Stimulated activated CD8-positive, alpha-beta memory T cell treated with anti-CD3 and anti-CD28 coated beads, Interleukin-2, amount 100 ng/mL, for 48 hours (primary cell): ENCODE data around the gene BST1.
"Not testable (repeated sequence)": the region's sequence is repeated elsewhere in the genome, so short reads cannot be mapped to it uniquely, and the experiment has no call there.

Source experiments
- DNase-seq, 2 donors: peaks; one replicate each; pipeline ENCODE4 v3.0.0-alpha.2; 2020; ENCODE audit warnings: low read depth in 2 of 2

BST1 gene

DNA sequence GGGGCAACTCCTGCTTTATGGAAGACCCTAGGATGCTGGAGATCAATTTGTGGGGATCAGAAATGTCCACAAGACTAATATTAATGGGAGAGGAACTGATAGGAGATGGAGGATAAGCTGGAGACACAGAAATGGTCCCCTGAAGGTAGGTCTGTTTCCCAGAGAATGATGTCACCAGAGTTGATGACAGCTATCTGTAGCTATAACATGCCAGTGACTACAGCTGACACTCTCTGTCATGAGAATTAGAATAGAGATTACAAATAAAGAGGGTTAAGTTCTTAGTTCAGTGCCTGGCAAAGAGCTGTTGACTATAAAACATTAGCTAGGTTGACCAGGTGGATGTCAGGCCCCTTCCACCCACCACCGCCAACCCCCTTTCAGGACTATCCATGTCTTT lies 9.3 kb downstream of the BST1 start:
- DNase-seq = no peak

DNA sequence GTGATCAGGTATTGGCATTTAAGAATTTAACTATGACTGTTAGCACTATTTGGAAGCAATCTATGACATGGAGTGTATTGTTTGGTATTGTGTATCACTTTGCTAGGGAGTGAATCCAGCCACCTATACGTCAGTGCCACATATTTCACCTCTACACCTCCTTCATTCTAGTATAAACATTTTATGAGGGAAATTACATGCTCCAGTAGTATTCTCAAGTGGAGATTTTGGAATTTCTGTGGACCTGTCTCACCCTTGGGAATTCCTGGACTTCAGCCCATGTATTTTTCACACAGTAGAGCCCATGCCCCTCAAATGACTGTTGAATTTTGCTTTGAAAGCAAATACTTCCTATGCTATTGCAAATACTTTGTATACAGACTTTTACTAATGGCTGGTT lies 11.3 kb downstream of the BST1 start:
- DNase-seq = no peak

DNA sequence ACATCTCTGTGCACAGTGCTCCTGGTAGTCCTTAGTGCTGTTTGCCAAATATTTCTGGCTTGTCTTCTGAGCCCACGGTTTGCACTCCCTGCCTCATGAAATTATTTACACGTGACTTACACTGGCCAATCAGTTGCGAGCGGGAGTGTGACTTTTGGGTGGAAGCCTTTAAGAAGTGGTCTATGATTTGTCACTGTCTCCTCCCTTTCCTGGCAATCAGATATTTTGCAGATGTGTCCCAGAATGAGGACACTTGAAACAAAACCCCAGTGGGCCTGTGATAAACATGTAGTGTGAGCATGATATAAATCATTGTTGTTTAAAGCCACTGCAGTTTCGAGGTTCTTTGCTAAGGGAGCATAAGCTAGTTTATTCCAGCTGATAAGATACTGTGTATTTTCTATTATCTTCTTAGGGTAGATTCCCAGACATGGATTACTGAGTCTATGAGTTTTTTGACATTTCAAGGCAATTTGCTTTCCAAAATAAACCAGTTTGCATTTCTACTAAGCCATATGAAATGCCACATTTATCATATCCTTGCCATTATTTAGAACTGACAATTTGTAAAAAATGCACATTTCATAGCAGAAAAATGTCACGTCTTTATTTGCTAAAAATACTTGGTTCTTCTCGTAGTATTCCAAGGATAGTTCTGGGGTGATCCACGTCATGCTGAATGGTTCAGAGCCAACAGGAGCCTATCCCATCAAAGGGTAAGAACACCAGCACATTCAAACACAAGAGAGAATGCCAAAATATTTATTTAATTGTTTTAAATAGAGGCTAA lies 12.0 kb downstream of the BST1 start:
- DNase-seq = no peak

DNA sequence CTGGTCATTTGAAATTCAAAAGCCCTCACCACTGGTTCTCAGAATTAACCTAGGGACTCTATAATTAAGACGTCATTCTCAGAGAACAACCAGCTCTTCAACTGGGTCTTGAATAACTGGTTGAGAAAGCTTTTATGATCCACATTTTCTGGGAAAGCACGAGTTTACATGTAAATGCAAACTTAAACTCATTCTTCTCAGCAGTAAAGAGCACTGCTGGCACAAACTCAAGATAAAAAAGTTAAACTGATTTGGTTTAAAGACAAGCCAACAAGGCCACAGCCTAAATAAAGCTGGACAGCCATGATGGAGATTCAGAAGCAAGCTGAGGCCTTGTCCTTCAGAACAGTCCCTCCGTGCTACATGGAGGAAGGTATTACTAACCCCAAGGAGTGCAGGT lies 13.2 kb downstream of the BST1 start:
- no peak for DNase-seq

DNA sequence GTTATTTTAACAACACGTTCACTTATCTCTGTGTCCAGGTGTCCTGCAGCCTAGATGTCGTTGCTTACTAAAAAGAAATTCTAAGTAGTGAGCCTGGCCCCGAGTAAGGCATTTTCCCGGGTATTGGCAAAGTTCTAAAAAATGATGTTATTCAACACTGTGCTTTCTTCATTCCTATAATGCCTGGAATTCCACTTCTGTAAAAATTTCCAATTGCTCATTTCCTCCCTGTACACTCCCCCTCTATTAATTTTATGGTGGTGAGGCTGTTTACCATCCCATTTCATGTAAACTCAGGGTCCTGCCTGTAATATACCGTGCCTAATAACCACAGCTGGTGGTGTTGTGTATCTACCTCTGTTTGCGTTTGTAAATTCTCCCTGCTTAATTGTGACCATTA lies 14.2 kb downstream of the BST1 start:
- no peak for DNase-seq

DNA sequence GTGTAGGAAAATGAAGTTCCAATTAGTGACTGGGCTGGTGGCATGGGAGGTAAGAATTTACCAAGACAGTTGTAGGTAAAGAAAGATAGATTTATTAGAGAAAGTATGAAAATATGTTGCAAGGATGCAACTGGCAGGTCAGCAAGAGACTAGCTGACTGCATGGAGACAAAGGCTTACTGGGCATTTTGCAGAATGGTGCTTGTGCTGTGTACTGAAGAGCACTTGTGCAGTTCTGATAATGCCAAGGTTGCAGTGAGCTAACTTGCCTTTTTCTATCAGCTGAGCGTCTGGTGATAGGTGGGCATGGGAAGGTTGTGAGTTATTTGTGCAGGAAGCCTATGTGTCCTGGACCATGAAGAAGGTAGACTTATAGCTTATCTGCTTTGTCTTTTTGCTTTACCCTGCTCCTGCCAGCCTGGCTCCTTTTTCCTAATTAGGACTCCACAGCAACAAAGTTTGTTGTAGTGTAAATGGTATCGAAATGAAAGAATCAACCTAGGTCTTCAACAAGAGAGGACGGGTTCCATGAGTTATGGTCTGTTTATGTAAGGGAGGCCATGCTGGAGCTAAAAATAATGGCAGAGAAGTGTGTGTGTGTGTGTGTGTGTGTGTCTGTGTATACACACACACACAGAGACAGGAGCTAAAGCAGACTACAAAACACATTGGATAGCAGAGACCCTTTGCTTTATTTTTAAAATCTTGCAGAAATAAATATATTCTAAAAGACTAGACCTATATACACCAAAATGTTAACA lies 15.0 kb downstream of the BST1 start:
- no peak for DNase-seq

DNA sequence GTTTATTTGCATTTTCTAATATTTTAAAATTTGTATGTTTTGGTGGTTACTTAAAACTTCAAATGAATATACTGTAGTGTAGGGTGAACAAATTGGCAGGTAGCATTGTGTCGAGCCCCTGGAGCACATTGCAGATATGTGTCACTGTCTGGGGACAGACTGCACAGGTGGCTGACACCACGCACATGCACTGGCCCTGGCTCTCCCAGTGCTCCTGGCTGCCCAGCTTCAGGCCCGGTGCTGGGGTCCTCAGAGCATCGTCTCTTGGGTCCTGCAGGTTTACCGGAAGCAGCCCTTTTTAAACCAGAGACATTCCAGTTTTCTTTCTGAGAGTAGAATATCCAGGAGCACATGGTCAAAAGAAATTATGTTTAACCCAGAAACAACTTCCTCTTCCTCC lies 15.6 kb downstream of the BST1 start:
- no peak for DNase-seq

DNA sequence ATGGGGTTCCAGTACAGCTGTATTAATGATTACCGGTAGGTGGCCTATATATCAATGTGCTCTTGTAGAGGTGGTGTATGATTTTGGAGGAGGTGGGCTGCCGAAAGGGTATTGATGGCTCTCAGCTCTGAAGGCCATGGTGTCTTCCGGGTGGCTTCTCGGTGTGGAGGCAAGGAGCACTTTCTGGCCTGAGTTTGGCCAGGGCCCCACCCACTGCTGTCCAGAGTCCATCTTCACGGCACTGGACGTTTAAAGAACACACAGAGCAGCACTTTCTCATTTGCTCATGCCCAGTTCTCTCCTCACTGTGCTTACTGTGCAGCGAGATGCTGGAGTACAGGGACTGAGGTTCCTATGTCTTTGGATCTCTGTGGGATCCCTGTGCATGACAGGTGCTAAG lies 16.1 kb downstream of the BST1 start:
- no peak for DNase-seq

DNA sequence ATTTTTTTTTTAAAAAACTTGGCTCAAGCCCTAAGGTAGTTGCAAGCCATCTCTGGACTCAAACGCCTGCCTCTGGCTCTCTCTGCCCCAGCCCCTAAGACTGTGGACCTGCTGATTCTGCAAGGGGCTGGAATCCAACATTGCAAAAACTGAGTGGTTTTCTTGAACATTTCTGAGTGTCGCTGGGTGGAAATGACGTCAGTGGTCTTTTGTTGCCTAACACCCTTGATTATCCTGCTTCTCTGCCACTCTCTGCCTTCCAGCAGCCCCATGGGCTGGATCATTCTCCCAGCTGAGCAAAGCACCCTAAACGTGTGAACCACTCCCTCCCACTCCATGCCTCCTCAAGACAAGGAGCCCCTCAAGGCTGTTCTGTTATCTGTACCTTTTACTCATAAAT lies 16.6 kb downstream of the BST1 start:
- DNase-seq = no peak

DNA sequence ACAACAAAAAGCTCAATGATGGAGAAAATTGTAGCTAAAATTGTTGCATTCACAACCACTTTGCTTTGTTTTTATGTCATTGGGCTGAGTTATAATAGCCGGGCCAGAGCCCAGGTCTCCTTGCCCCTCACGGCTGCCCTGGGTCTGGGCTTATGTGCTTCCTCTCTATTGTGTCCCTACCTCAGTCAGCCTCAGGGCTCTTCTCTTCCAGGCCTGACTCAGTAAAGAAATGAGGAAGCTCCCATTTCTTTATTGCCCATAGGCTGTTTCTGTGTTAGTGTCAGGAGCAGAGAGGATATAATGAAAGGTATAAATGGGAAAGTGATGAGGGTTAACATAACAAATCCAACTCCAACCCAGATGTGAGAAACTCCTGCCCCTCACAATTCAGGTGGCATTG lies 18.0 kb downstream of the BST1 start:
- no peak for DNase-seq

DNA sequence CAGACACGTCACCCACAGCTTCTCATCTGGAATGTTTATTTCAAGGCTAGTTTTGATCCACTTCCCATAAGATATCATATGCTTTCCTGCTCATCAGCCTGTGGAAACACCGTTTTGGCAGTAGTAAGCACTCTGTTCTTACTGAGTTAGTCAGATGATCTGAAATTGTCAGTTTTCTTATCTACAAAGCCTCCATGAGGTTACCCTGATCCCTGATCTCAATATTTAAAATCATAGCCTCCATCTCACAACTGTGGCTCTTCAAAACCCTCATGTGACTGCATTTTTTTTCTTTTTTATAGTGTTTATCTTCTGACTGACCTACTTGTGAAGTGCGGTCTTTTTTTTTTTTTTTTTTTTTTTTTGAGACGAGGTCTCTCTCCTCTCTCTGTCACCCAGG lies 22.7 kb downstream of the BST1 start:
- no peak for DNase-seq

DNA sequence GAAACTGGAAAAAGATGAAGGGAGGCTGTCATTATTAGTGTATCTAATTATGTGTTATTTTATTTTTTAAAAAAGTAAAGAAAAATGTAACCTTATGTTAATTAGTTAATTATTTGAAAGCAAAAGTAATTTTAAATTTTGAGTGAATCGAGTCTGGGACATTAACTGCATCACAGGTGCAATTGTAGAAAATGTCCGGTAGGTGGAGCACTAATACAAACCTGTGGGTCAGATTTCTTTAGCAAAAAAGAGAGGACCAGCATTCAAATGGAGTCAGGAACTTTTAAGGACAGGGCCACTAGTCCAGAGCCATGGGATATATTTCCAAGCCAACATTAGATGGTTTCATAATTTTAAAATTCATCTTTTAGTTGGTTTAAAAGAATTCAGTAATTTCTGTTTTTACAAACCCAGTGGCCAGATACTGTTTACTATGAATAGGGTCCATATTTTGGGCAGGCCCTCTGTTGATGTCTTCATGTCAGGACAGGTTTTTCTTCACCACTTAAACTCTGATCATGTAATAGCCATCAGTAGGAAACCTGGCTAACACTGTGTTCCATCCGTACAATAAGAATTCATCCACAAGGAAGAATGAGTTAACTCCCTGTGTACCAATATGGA lies 27.2 kb downstream of the BST1 start:
- no peak for DNase-seq

DNA sequence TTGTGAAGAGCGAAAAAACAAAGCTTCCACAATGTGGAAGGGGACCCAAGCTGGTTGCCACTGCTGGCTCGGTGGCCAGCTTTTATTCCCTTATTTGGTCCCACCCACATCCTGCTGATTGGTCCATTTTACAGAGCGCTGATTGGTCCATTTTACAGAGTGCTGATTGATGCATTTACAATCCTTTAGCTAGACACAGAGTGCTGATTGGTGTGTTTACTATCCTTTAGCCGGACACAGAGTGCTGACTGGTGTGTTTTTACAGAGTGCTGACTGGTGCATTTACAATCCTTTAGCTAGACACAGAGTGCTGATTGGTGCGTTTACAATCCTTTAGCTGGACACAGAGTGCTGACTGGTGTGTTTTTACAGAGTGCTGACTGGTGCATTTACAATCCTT lies 30.2 kb downstream of the BST1 start:
- DNase-seq = not testable (repeated sequence)

DNA sequence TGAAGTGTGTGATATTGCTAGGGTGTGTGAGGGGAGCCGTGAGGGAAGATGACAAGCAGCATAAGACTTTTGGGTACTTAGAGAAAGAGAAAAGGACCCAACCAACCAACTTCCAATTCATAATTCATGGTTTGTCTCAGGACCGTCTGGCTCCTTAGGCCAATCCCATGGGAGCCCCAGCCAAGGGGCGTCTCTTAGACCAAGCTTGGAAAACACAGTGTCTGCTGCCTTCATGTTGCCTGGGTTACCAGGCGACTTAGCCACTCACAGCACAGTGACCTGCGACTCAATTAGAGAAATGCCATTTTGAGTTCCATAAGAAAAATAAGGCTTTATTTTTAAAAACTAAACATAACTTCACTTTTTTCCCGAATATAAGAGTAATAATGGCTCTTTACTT lies 32.7 kb downstream of the BST1 start:
- no peak for DNase-seq

DNA sequence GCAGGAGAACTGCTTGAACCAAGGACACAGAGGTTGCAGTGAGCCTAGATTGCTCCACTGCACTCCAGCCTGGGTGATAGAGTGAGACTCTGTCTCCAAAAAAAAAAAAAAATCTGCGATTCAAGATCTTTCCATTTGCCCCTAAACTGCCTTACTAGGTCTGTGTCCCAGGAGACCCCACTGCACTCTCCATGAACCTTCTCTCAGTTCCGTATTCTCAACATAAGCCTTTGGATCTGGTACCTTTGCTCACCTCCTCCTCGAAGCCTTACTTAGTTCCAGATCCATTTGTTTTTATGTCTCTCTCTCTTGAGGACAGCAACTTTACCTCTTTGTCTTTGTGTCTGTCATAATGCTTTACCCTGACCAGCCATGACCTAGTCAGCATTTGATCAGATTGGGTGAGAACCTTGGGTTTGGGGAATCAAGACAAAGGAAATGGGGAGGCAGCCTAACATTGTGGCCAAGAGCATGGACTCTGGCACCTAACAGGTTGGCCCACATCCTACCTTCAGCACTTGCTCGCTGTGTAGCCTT lies 33.7 kb downstream of the BST1 start:
- no peak for DNase-seq

DNA sequence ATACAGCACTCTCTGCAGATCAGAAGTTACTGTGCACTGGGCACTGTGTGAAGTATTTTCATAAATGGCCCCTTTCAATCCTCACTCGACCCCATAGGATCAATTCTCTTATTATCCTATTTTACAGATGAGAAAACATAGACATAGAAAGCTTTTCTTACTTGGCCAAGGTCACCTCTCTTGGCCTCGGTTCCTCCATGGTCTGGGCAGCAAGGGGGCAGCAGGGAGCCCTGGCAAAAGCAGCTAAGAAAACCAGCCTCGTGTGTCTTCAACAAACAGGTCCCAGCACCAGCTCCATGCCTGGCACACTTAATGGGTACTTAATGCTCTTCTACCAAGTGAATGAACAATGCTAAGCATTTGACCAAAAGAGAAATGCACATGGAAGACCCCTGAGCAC lies 34.4 kb downstream of the BST1 start:
- DNase-seq = no peak

DNA sequence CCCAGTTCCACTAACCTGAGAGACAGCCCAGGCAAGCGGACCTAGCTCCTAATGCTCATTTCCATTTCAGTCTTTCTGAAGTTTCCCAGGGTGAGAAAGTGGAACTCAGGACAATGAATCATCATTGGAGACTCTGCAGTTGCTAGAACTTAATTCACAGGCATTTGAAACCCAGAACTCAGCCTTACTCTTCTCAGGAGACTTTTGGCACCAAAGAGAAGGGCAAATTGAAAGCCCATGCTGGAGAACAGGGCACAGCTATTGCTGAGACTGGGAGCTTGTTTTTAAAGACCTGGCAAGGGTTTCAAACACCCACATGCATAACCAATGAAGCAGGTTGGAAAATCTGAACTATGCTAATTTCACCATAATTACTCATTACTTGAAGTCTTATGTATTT lies 36.0 kb downstream of the BST1 start:
- no peak for DNase-seq

DNA sequence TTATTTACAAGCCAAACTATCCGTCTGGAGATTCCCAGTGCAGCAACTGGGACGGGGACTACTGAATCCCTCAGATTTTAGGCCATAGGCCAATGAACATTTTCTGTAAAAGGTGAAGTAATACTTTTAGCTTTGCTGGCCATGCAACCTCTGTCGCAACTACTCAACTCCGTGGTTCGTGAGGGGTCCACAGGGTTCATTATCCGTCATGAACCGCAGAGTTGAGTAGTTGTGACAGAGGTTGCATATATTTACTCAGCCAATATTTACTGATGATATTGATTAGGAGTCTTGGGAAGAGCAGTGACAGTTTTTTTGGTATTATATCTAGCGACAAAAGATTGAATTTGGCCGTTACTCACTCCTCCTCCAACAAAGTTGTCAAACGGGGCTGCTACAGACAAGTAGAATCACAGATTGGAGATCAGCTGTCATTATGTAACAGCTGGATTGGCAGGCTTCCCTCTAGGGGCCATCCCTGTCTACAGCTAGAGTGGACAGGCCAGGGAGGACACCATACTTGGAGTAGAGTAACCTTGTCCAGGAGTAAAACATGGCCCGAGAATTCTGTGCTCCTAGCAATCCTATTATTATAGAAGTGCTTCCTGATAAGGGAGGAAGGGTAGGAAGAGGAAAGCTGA lies 38.0 kb downstream of the BST1 start:
- DNase-seq = no peak

DNA sequence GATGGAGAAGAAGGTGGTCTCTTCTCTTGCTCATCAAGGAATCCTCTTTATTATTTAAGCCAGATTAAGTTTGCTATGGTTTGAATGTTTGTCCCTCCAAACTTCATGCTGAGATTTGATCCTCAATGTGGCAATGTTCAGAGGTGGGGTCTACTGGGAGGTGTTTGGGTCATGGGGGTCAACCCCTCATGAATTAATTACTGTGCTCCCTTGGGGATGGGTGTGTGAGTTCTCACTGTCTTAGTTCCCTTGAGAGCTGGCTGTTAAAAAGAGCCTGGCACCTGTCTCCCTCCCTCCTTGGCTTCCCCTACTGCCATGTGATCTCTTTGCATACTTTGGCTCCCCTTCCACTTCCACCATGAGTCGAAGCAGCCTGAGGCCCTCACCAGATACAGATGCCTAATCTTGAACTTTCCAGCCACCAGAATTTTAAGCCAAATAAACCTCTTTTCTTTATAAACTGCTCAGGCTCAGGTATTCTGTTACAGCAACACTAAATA lies 39.3 kb downstream of the BST1 start:
- no peak for DNase-seq

DNA sequence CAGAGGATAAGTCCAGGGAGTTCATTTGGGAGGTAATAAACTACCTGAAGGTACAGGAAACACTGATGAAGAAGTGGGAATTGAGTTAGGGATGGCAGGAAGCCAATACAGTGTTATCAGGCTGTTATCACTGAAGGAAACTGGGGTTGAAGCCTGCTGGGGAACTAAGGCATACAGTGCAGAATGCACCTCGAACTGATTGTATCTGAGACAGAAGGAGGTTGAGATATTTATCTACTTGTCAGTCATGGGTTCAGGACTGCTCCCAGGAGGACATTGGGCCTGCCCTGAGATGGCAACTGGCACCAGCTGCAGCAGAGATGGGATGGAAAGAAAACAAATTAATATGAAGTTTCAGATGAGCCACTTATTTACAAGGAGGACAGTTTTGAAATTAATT lies 39.8 kb downstream of the BST1 start:
- no peak for DNase-seq

DNA sequence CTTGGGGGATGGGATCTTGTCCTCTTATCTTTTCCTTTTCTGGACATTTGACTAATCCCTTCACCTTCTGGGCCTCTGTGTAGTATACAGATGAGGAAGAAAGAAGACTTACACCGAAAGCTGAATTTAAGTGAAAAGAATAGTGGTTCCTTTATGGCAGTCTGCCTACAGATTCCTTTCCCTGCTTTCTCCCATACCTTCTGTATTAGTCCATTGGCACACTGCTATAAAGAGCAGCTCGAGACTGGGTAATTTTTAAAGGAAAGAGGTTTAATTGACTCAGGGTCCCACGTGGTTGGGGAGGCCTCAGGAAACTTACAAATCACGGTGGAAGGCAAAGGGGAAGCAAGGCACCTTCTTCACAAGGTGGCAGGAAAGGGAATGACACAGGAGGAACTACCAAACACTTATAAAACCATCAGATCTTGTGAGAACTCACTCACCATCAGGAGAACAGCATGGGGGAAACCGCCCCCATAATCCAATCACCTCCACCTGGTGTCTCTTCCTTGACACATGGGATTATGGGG lies 41.2 kb downstream of the BST1 start:
- DNase-seq = no peak

DNA sequence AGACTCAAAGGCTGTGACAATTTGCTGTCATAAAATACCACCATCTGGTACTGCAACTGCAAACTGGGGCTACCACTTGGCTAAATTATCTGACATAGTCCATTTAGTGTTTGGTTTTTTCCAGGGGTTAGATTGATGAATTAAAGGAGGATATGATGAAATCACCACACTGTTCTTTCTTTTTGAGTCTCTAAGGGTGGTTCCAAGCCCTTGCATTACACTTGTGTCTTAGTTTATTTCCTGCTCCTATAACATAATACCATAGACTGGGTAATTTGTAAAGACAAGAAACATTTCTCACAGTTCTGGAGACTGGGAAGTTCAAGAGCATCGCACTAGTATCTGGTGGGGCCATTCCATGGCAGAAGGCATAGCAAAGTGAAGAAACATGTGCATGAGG lies 43.2 kb downstream of the BST1 start:
- DNase-seq = no peak
